ENCODE measurements around the gene MYO1H.
"Not testable (repeated sequence)": the region's sequence is repeated elsewhere in the genome, so short reads cannot be mapped to it uniquely, and the experiment has no call there.

MYO1H gene

GRCh38 chr12:109450980-109451379, 103.3 kb downstream of the MYO1H start:
- DNase-seq, result no peak

DNA sequence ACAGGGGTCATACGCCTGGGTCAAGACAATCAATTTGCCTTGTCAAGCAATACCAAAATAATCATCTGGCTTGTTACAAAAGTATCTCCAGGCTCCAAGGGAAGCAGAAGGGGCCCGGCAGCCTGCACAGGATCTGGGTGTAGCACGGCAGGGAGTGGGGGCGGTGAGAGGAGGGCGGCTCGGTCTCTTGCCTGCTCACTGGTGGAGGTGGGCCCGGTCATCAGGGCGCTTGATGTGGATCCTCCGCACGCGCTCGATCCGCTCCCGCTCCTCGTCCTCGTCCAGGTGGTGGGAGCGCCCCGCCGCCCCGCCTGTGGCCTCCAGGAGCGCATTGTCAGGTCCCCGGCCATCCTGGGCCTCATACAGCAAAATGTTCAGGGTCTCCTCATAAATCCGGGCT, 103.7 kb downstream of the MYO1H start:
- DNase-seq, result no peak

GRCh38 chr12:109452489-109452888, 104.8 kb downstream of the MYO1H start:
- DNase-seq, result no peak

DNA sequence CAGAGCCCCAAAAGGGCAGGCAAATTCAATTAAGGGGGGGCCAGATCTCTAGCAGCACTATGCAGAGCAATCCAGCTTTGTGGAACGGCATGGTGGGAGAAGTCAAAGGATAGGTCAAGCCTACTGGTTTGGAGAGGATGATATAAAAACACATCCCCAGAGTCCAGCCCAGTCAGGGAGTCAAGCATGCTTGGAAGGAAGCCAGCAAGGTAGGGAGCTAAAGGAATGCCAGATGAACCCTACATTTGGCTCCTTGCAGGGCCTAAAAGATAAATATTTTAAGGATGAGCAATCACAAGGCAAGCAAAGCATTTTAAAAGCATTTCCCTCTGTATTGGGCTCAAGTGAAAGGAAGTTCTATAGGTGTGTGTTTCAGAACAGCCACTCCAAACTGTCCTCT, 108.0 kb downstream of the MYO1H start:
- DNase-seq, result no peak

- DNase-seq, result no peak
Measured at GRCh38 chr12:109458086-109458485, 110.4 kb downstream of the MYO1H start.

- no peak for DNase-seq
Measured at GRCh38 chr12:109458771-109459208, 111.1 kb downstream of the MYO1H start.

GRCh38 chr12:109459247-109459646, 111.5 kb downstream of the MYO1H start:
- DNase-seq, result no peak

- DNase-seq, result no peak
Measured at GRCh38 chr12:109460538-109460937, 112.8 kb downstream of the MYO1H start.

DNA sequence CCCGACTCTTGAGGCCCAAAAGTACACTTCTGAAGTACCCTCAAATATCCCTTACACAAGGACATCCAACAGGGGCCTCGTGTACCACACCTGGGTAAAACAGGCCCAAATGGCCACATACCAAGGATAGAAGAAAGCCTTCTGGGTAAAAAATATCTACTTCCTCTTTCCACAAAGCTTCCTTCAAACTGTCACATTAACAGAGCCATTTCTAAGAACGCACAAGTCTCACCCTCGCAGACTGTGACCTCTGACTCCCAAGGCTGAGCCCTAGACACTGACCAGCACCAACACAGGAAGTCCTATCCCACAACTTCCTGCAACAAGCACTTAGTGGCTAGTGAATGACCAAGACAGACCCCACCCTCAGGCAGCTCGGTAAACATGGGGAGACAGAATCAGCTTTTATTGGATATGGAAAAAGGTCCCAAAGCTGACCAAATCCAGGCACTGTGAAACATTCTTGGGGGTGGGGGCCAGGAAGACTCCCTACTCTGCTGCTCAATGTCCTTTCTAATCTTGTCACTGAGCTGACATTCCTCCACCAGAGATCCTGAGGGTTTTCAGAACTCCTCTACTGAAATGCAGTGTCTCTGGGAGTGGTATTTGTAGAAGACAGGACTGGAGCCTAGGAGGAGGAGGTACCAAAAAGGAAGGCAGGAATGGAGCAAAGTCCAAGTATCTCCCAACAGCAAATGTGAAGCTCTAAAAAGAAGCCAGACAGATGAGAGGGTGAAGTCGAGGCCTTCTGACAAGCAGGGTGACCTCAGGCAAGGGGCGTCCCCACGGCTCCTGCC, 113.5 kb downstream of the MYO1H start:
- DNase-seq, result no peak

DNA sequence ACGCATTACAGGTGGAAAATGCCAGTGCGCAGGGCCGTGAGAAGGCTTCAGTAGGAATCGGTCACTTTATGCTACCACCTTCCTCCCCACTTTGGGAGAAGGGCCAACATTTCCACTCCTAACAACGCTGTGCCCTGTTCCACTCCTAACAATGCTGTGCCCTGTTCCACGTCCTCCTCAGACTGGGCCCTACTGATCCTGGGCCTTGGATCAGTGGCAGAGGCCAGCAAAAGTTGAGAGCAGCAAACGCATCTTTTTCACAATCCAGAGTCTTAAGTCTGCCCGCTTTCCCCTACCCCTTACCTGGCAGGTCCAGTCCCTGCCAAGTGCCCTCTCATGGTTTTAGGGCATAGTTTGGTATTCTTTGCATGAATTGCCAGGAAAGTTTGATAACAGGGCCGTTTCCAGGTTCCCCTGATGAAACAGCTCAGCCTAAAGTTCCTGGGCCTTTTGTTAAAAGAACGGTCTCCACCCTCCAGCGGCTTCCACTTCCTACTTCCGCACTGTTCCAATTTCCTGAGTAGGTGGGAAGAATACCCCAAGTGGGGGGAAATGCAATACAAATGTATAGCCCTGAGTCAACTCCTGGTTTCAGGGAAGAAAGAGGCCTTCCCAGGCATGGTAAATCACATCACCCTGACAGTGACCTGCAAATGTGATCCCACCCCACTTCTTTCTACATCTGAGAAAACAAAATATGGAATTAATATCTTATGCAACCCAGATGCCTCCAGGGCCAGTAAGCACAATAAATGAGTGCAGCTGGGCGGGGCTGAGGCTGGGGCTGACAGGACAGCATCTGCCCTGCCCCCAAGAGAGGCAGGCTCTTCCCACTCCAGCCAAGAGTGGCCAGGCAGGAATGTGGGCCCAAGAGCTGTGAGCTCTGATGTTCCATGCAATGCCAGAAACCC, 114.4 kb downstream of the MYO1H start:
- DNase-seq, result no peak

DNA sequence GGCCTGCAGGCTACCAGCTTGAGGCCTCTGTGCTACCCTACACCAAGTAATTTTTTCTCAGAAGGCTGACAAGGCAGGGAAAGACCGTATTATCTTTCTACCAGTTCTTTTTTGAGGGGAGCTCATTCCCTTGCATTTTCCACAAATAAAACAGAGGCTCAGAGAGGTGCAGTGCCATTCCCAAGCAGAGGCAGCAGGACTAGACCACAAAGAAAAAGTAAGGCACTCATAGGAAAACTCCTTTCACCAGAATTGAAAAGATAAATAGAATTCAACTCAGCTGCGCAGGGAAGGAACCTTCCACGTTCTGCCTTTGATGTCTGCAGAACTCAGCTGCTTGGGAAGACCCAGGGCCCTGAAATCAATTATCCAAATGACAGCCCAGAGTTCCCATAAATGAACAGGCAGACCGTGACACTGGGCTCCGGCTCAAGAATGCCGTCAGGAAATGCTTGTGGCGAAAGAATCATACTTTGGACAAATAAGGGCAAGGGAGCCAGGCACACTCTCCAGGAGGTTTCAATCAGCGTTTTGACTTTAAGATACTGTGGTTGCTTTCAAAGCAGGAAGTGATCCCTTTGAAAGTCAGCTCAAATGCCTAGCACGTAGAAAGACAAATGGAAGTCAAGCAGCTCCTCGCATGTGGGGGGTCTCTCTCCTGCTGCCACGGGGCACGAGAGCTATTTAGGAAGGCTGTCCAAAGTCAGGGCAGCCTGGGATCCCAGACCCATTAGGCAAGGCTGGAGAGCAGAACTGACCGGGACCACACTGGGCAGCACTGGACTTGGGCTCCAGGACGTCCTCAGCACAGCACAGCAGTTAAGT, 115.4 kb downstream of the MYO1H start:
- DNase-seq, result no peak

DNA sequence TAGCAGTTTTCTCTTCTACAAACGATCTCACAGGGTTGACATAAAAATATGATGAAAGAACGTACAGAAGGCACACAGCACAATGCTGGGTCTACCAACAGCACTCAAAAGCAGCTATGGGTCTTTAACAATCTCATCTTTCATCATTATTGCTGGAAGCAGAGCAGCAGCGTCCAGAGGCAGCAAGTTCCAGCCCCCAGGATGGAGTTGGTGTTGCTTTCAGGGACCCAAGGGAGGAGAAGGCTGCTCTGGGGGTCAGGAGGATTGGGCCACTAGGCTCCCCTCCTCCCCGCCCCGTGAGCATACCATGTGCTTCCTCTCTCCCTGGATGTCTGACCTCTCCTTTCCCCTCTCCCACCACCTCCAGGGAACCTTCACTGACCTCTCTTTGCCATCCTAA, 116.1 kb downstream of the MYO1H start:
- no peak for DNase-seq

GRCh38 chr12:109464642-109465351, 117.1 kb downstream of the MYO1H start:
- DNase-seq, result no peak

DNA sequence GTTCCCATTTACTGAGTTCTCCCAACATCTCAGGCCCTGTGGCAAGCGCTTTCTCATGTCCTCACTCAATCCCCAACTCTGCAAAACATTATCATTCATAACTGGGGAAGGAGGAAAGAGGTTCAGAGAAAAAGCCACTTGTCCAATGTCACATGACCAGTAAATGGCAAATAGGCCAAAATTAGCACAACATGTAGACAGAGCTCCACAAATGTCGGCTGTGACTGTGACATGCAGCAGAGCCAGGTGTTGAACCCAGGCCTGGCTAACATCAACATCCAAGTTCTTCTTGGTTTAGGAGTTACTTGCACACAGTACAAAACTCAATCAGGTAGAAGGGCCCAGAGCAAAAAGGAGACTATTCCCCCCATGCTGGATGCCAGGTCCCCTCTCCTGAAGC, 118.6 kb downstream of the MYO1H start:
- DNase-seq, result no peak

DNA sequence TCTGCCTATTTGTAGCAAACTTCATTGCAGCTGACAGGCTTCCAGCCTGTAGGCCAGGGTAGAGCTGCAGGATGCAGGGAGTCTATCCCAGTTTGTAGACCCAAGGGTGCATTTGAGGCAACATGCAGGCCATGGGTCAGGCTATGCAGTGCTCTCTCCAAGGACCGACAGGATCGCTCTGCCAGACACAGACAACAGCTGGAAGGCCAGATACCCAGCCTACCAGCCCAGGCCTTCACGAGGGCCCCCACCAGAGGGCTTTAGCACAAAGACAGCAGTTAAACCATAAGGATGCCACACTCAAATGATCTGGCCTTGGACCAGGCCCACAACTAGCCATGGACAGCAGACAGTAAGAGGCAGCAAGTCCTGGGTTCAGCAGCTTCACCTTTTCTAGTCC, 119.1 kb downstream of the MYO1H start:
- DNase-seq, result no peak

DNA sequence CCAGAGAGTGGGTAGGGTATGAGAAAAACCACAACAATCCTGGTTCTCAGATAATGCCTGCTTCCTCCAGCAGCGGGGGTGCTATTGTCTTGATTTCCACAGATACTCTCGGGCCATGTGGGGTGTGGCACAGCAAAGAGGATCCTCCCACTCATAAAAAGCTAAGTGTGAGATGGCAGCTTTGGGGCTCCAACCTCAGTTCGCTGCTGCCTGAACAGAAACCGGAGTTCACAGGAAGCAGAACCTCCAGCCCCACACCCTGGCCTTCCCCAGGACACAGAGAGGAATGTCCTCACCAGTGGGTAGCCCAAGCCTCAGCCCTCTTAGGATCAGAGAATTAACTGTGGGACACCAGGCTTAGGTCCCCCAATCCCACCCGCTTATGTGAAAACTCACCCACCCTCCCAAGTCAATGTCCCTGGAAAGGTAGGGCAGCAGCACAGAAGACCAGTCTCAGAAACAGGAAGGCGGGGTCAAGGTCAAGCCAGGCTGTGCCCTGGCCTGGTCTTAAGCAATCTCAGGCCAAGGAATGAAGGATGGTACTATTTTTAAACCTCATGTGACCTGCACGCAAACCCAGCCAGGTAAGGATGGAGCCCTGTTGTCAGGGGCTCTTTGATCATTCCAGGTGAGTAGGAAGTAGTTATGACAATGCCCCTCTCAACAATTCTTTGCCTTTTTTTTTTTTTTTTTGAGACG, 120.4 kb downstream of the MYO1H start:
- DNase-seq, result no peak

DNA sequence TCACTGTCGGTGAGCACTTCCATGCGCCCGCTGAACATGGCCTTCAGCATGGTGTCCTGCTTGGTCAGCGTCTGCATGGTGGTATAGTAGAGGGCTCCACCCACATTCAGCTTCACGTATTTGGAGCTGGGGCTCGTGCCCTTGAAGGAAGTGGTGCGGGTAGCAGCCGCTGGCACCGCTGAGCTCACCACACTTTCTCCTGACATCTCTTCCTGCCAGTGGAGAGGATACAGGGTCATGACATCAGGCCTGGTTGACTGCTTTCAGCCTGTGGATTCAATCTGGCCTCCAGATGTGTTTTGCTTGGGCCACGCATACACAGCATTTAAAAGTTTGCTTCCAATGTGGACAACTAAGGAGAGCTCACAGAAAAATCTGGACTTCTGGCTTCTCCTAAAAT, 121.8 kb downstream of the MYO1H start:
- no peak for DNase-seq

DNA sequence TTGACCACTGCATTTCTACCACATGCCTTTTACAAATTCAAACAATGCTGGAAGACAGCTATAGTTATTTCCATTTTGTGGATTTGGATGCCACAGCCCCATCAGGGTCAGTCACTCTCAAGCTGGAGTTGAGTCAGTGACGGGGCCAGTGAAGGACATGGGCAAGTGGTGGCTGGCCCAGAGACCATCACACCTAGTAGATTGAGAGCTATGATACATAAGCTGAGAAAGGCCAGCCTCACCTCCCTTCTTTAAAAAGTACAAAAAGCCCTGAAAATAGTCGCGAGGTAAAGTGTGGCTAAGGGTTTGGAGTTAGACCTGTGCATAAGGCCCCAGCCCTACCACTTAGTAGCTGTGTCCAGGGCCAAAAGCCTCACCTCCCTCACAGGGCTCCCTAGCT, 125.3 kb downstream of the MYO1H start:
- no peak for DNase-seq

- DNase-seq, result not testable (repeated sequence)
Measured at GRCh38 chr12:109473526-109474270, 126.0 kb downstream of the MYO1H start.

DNA sequence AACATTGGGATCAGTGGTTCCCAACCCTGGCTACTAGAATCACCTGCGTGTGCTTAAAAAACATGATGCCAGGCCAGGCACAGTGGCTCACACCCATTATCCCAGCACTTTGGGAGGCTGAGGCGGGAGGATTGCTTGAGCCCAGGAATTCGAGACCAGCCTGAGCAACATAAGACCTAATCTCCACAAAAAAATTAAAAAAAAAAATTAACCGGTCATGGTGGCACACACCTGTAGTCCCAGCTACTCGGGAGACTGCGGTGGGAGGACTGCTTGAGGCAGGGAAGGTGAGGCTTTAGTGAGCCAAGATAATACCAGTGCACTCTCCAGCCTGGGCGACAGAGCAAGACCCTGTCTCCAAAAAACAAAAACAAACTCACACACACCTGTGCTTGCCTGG, 127.4 kb downstream of the MYO1H start:
- no peak for DNase-seq
